GM10266 (cell line): Measurements from ENCODE around the gene FGF14.

Experiments used
- DNase-seq: peaks from one replicate; pipeline ENCODE4 v3.0.0; 2012; ENCODE audit errors: extremely low spot score
- TF ChIP-seq, protein P1 (sequence below): IDR thresholded peaks from 2 replicates; pipeline ENCODE4 v1.5.1; 2012; ENCODE audit warnings: mild to moderate bottlenecking, low read depth; ENCODE audit not compliant: control insufficient read depth, insufficient read depth; ENCODE audit errors: missing control alignments

The FGF14 gene

DNA sequence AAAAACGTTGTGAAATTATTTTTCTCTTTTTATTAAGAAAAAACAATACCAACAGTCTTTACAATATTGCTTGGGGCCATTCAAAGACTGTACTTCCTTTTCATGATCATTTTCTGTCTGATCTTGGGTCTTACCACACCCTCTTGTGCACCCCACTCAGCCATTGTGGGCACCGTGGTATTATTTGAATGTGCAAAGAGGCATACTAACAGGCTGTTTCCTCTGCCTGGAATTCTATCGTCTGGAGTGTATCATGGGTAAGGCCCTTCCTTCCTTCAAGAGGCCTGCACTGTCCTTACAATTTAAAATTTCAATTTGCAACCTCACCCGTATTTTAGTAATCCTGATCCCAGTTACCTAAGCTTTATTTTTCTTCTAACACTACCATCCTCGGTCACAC lies 76.5 kb downstream of the FGF14 start:
- no peak for DNase-seq
- TF ChIP-seq, protein P1, sequence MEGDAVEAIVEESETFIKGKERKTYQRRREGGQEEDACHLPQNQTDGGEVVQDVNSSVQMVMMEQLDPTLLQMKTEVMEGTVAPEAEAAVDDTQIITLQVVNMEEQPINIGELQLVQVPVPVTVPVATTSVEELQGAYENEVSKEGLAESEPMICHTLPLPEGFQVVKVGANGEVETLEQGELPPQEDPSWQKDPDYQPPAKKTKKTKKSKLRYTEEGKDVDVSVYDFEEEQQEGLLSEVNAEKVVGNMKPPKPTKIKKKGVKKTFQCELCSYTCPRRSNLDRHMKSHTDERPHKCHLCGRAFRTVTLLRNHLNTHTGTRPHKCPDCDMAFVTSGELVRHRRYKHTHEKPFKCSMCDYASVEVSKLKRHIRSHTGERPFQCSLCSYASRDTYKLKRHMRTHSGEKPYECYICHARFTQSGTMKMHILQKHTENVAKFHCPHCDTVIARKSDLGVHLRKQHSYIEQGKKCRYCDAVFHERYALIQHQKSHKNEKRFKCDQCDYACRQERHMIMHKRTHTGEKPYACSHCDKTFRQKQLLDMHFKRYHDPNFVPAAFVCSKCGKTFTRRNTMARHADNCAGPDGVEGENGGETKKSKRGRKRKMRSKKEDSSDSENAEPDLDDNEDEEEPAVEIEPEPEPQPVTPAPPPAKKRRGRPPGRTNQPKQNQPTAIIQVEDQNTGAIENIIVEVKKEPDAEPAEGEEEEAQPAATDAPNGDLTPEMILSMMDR = no peak

- TF ChIP-seq, protein P1 = no peak
- no peak for DNase-seq
Measured at GRCh38 chr13:102323505-102323904, 78.3 kb downstream of the FGF14 start.

- TF ChIP-seq, protein P1 = no peak
- no peak for DNase-seq
Measured at GRCh38 chr13:102323012-102323411, 78.8 kb downstream of the FGF14 start.

GRCh38 chr13:102322211-102322610 lies 79.6 kb downstream of the FGF14 start:
- no peak for DNase-seq

GRCh38 chr13:102318233-102318632 lies 83.6 kb downstream of the FGF14 start:
- DNase-seq = no peak
- TF ChIP-seq, protein P1 = no peak

More at GRCh38 chr13:102322211-102322610, 79.6 kb downstream of the FGF14 start:
- TF ChIP-seq, protein P1 = no peak

DNA sequence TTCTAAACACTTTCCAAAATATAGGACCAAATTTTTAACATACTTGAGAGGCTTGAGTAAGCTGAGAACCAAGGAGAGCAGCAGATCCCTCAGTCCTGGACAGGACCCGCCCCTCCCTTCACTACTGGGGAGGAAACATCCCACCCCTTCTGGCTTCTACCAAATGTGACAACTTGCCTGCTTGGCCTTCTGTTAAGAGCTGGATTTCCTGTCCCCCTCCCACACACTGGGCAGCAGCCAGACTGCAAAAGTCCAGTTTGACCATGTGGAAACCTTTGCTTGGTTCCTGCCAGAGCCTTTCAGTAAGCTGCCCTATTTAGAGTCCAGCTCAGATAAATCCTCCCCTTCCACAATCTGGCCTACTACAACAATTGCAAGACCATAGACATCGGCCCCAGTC lies 84.3 kb downstream of the FGF14 start:
- no peak for DNase-seq
- TF ChIP-seq, protein P1 = no peak

- DNase-seq = no peak
Measured at GRCh38 chr13:102316732-102317131, 85.1 kb downstream of the FGF14 start.

More at GRCh38 chr13:102316732-102317131, 85.1 kb downstream of the FGF14 start:
- TF ChIP-seq, protein P1 = no peak
